Keratinocyte (primary cell): ENCODE measurements around the gene ERBB4. TPM values are rescaled to one million over a fixed set of nuclear protein-coding genes. Genes with fewer than 3 reads are reported as not detected.

Source experiments
- DNase-seq: peaks from one replicate; pipeline ENCODE4 v3.0.0-alpha.2; 2011; ENCODE audit warnings: low read depth, missing footprints, low spot score
- FAIRE-seq: peaks from 2 replicates; lab custom pipeline; 2011; peaks lifted over from hg19 to GRCh38; lab: Jason Lieb, UNC
- H2AFZ ChIP-seq: 2 replicates; pipeline ENCODE4 v1.6.0; 2012; ENCODE audit warnings: low read length, control low read depth, inconsistent platforms; ENCODE audit not compliant: control insufficient read depth
- H3K27ac ChIP-seq: 2 replicates; pipeline ENCODE4 v1.5.1; 2011; ENCODE audit warnings: low read length; ENCODE audit not compliant: control insufficient read depth, insufficient read depth
- H3K27me3 ChIP-seq: 3 replicates; pipeline ENCODE4 v1.6.0; 2011; ENCODE audit warnings: low read length; ENCODE audit not compliant: control insufficient read depth, insufficient read depth; ENCODE audit errors: extremely low read depth
- H3K36me3 ChIP-seq, 2 experiments: 2 replicates in 1 of 2; 3 replicates in 1 of 2; pipeline ENCODE4 v1.5.1; 2011; ENCODE audit warnings: low read length in 2 of 2, mild to moderate bottlenecking in 1 of 2; ENCODE audit not compliant: control insufficient read depth in 2 of 2, insufficient read depth in 2 of 2; ENCODE audit errors: extremely low read depth in 1 of 2
- H3K4me1 ChIP-seq: 3 replicates; pipeline ENCODE4 v1.5.1; 2011; ENCODE audit warnings: low read length; ENCODE audit not compliant: control insufficient read depth, insufficient read depth; ENCODE audit errors: extremely low read depth
- H3K4me2 ChIP-seq: 3 replicates; pipeline ENCODE4 v1.6.0; 2011; ENCODE audit warnings: low read depth, low read length; ENCODE audit not compliant: control insufficient read depth, insufficient read depth; ENCODE audit errors: extremely low read depth
- H3K4me3 ChIP-seq, 3 experiments: fragments of 200-600 bp in 1 of 3; sonication (generic) in 1 of 3; 2 replicates in 2 of 3; 3 replicates in 1 of 3; pipeline ENCODE4 v1.5.1; 2011 to 2016; ENCODE audit warnings: low read length in 3 of 3, mild to moderate bottlenecking in 3 of 3, control low read depth in 2 of 3, inconsistent platforms in 1 of 3, low read depth in 1 of 3, mixed read lengths in 1 of 3, mixed run types in 1 of 3, moderate library complexity in 1 of 3; ENCODE audit not compliant: control insufficient read depth in 2 of 3, insufficient read depth in 2 of 3; ENCODE audit errors: extremely low read depth in 1 of 3
- H3K79me2 ChIP-seq: 2 replicates; pipeline ENCODE4 v1.6.0; 2012; ENCODE audit warnings: low read length; ENCODE audit not compliant: control insufficient read depth, insufficient read depth
- H3K9ac ChIP-seq: 3 replicates; pipeline ENCODE4 v1.6.0; 2011; ENCODE audit warnings: low read length; ENCODE audit not compliant: control insufficient read depth, insufficient read depth; ENCODE audit errors: extremely low read depth
- H3K9me1 ChIP-seq: 3 replicates; pipeline ENCODE4 v1.6.0; 2011; ENCODE audit warnings: low read length; ENCODE audit not compliant: control insufficient read depth, insufficient read depth; ENCODE audit errors: extremely low read depth
- H3K9me3 ChIP-seq: 2 replicates; pipeline ENCODE4 v1.5.1; 2012; ENCODE audit warnings: low read depth, low read length; ENCODE audit not compliant: control insufficient read depth
- H4K20me1 ChIP-seq: 3 replicates; pipeline ENCODE4 v1.6.0; 2011; ENCODE audit warnings: low read length; ENCODE audit not compliant: control insufficient read depth, insufficient read depth; ENCODE audit errors: extremely low read depth
- EZH2 ChIP-seq: IDR thresholded peaks from one replicate; pipeline ENCODE4 v1.6.1; 2012; ENCODE audit warnings: inconsistent platforms, mild to moderate bottlenecking, low read length, moderate library complexity
- dilution Hi-C: fragments of 300-500 bp; cut with MboI; formaldehyde crosslinking; loops from one replicate; pipeline ENCODE4 v1.7.0; 2020; ENCODE audit warnings: low sequenced_read_pairs; ENCODE audit not compliant: extremely low pct_ligation_motif_present
- polyA plus RNA-seq, 5 experiments: library from polyadenylated mRNA; depleted of rRNA in 3 of 5; stranded (reverse) in 3 of 5; stranded (forward) in 1 of 5; unstranded in 1 of 5; fragments of >200 nt; gene quantifications; 1 replicate in 1 of 5; 2 replicates in 3 of 5; 3 replicates in 1 of 5; pipeline versions ENCODE4 v1.2.1 to v1.2.3, GENCODE V29; 2011 to 2012; ENCODE audit warnings: missing spikeins in 2 of 5, low read depth in 1 of 5, low replicate concordance in 1 of 5
- TF ChIP-seq, protein P1 (sequence below), 3 experiments: IDR thresholded peaks in 1 of 3; conservative IDR thresholded peaks in 1 of 3; optimal IDR thresholded peaks in 1 of 3; 2 replicates in 2 of 3; 3 replicates in 1 of 3; pipeline versions ENCODE3 to v1.5.1; 2011; ENCODE audit warnings: low read length in 3 of 3, mild to moderate bottlenecking in 3 of 3, moderate library complexity in 2 of 3, control low read depth in 1 of 3, inconsistent platforms in 1 of 3; ENCODE audit not compliant: insufficient read depth in 2 of 3; ENCODE audit errors: extremely low read depth in 1 of 3

ERBB4 gene
- polyA plus RNA-seq, 1 donor (not counting 4 experiments of a cell fraction or from before 2014, with no cell fraction given): 0.01 TPM

DNA sequence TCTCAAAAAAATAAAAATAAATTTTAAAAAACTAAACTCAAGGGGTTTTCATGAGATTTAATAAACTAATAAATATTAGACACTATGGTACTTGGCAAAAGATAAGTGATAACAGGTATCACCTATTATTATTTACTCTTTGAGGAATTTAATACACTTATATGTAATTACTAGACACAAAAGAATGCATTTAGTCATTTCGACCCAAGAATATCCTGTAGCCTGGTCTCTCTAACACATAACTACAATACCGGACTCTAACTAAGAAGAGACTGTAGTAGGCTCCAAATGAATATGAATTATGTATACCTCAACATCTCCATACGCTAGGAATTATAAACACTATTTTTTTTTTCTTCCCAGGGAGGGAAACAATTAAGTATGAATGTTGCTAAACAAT, 1131.5 kb downstream of the ERBB4 start:
- Histone ChIP-seq H3K27ac (no peak overlapping the region), H2AFZ (no peak overlapping the region), H3K9me3 (no peaks in the 10 kb centered on the region), H3K4me2 (no peak overlapping the region), H3K4me3 (no peak overlapping the region), H3K9me1 (no peaks in the 10 kb centered on the region), H3K9ac (no peak overlapping the region), H3K27me3 (no peaks in the 10 kb centered on the region), H4K20me1 (no peaks in the 10 kb centered on the region), H3K79me2 (no peaks in the 10 kb centered on the region), H3K4me1 (peaks cover 21% of the 10 kb centered on the region), H3K36me3 (no peaks in the 10 kb centered on the region)
- dilution Hi-C loops: no loop called here
- FAIRE-seq (no peak), DNase-seq (no peak)
- TF ChIP-seq EZH2: no peak
- TF ChIP-seq, protein P1, sequence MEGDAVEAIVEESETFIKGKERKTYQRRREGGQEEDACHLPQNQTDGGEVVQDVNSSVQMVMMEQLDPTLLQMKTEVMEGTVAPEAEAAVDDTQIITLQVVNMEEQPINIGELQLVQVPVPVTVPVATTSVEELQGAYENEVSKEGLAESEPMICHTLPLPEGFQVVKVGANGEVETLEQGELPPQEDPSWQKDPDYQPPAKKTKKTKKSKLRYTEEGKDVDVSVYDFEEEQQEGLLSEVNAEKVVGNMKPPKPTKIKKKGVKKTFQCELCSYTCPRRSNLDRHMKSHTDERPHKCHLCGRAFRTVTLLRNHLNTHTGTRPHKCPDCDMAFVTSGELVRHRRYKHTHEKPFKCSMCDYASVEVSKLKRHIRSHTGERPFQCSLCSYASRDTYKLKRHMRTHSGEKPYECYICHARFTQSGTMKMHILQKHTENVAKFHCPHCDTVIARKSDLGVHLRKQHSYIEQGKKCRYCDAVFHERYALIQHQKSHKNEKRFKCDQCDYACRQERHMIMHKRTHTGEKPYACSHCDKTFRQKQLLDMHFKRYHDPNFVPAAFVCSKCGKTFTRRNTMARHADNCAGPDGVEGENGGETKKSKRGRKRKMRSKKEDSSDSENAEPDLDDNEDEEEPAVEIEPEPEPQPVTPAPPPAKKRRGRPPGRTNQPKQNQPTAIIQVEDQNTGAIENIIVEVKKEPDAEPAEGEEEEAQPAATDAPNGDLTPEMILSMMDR (optimal IDR thresholded peaks at IDR 0.05 in 1 of 3, IDR thresholded peaks at IDR 0.05 in 1 of 3, conservative IDR thresholded peaks at IDR 0.05 in 1 of 3; ENCODE audit: extremely low read depth in 1 of 3, insufficient read depth in 2 of 3, low read length in 3 of 3): no peak

DNA sequence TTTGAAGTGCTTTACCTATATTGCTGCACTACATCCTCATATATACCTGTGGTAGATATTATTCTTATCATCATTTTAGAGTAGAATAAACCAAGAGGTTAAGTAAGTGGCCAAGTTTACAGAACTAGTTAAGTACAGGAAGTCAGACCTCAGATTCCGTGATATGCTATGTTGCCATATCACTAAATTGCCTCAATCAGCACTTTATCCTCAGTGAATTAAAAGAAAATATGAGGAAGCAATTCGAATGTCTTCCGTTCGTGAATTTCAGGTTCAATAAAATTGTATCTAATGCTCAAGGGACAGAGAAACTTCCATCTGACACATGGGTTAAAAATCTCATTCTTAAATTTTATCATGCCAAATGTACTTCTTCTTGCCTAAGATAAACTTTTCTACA, 1133.6 kb downstream of the ERBB4 start:
- H3K4me2 ChIP-seq: no peak overlapping the region
- no peaks in the 10 kb centered on the region for H3K79me2 ChIP-seq
- no peak overlapping the region for H2AFZ ChIP-seq
- no peaks in the 10 kb centered on the region for H3K9me1 ChIP-seq
- FAIRE-seq (no peak), DNase-seq (no peak)
- H3K27me3 ChIP-seq: no peaks in the 10 kb centered on the region
- H3K4me3 ChIP-seq: no peak overlapping the region
- dilution Hi-C loops: no loop called here
- TF ChIP-seq, protein P1 (optimal IDR thresholded peaks at IDR 0.05 in 1 of 3, IDR thresholded peaks at IDR 0.05 in 1 of 3, conservative IDR thresholded peaks at IDR 0.05 in 1 of 3; ENCODE audit: extremely low read depth in 1 of 3, insufficient read depth in 2 of 3, low read length in 3 of 3): no peak
- TF ChIP-seq EZH2: no peak
- no peak overlapping the region for H3K27ac ChIP-seq
- H3K36me3 ChIP-seq: no peaks in the 10 kb centered on the region
- H3K9me3 ChIP-seq: no peaks in the 10 kb centered on the region
- H3K4me1 ChIP-seq: peaks cover 23% of the 10 kb centered on the region
- no peak overlapping the region for H3K9ac ChIP-seq
- no peaks in the 10 kb centered on the region for H4K20me1 ChIP-seq
